ENCODE results near the gene PMEPA1. TPM values are rescaled to one million over a fixed set of nuclear protein-coding genes. Genes with fewer than 3 reads are reported as not detected.

The PMEPA1 gene
- total RNA-seq, 6 donors from 2014 or later, result 2.1 to 60.9 (median 17.6) TPM

GRCh38 chr20:57749131-57749690 is 39.4 kb upstream of the PMEPA1 start:
- Histone ChIP-seq H3K4me3 (peak overlapping the region in 3 of 4 donors; percentile 26 to 41 (median 38)), H3K9me3 (no peaks in the 10 kb centered on the region), H3K27ac (peak overlapping the region; percentile 68 to 87 (median 84)), H3K4me1 (peaks cover 29 to 34% (median 31%) of the 10 kb centered on the region in 4 donors), H3K36me3 (no peaks in the 10 kb centered on the region), H3K27me3 (no peaks in the 10 kb centered on the region)
- ATAC-seq (ENCODE audit: low FRiP score in 2 of 2), result peak; percentile 40 to 68
- 5 to 14% methylated on average over 7 to 13 of the region's 13 CpGs for WGBS, 2 donors
- DNase-seq, result peak; percentile 37 to 79
- TF ChIP-seq EP300 (IDR thresholded peaks at IDR 0.05) (no peak), POLR2AphosphoS5 (IDR thresholded peaks at IDR 0.05) (peak in 1 of 2 donors; percentile 16), CTCF (IDR thresholded peaks at IDR 0.05) (no peak), POLR2A (IDR thresholded peaks at IDR 0.05) (no peak)

- ATAC-seq (ENCODE audit: low FRiP score in 2 of 2), result peak; percentile 85
- TF ChIP-seq POLR2A (IDR thresholded peaks at IDR 0.05), result no peak
- peak in 1 of 2 donors; percentile 49 for TF ChIP-seq POLR2AphosphoS5 (IDR thresholded peaks at IDR 0.05)
- no peak for TF ChIP-seq CTCF (IDR thresholded peaks at IDR 0.05)
- peak in 1 of 4 donors; percentile 23 for TF ChIP-seq EP300 (IDR thresholded peaks at IDR 0.05)
- Histone ChIP-seq H3K4me3 (peak overlapping the region in 3 of 4 donors; percentile 26 to 41 (median 38)), H3K9me3 (no peaks in the 10 kb centered on the region), H3K27me3 (no peaks in the 10 kb centered on the region), H3K36me3 (no peaks in the 10 kb centered on the region), H3K27ac (peak overlapping the region; percentile 68 to 87 (median 84)), H3K4me1 (peaks cover 29 to 34% (median 31%) of the 10 kb centered on the region in 4 donors)
- DNase-seq, result peak; percentile 75 to 93
- WGBS, 2 donors, result 0% methylated on average over 27 of the region's 29 CpGs; no CpG with 5 or more reads in 1 of the 2 donors
Measured at GRCh38 chr20:57748601-57749130, 38.9 kb upstream of the PMEPA1 start.

- no peak for ATAC-seq (ENCODE audit: low FRiP score in 2 of 2)
- WGBS, 2 donors, result 44 to 45% methylated on average over 15 to 18 of the region's 18 CpGs
- H3K4me3 ChIP-seq, result peak overlapping the region in 3 of 4 donors; percentile 26 to 41 (median 38)
Measured at GRCh38 chr20:57747861-57748481, 38.2 kb upstream of the PMEPA1 start.

GRCh38 chr20:57746832-57747404 is 37.1 kb upstream of the PMEPA1 start:
- no peak for DNase-seq
- no peak overlapping the region for H3K27ac ChIP-seq
- TF ChIP-seq EP300 (IDR thresholded peaks at IDR 0.05), result no peak
- TF ChIP-seq CTCF (IDR thresholded peaks at IDR 0.05), result no peak
- no peak for TF ChIP-seq POLR2AphosphoS5 (IDR thresholded peaks at IDR 0.05)
- no peak for TF ChIP-seq POLR2A (IDR thresholded peaks at IDR 0.05)

More at GRCh38 chr20:57747861-57748481, 38.2 kb upstream of the PMEPA1 start:
- Histone ChIP-seq H3K36me3 (no peaks in the 10 kb centered on the region), H3K27ac (peak overlapping the region in 3 of 4 donors; percentile 82 to 87 (median 86)), H3K27me3 (no peaks in the 10 kb centered on the region), H3K4me1 (peaks cover 29 to 34% (median 31%) of the 10 kb centered on the region in 4 donors), H3K9me3 (no peaks in the 10 kb centered on the region)
- TF ChIP-seq EP300 (IDR thresholded peaks at IDR 0.05) (no peak), CTCF (IDR thresholded peaks at IDR 0.05) (no peak), POLR2AphosphoS5 (IDR thresholded peaks at IDR 0.05) (no peak), POLR2A (IDR thresholded peaks at IDR 0.05) (no peak)
- peak in 1 of 2 donors; percentile 61 for DNase-seq

More at GRCh38 chr20:57746832-57747404, 37.1 kb upstream of the PMEPA1 start:
- Histone ChIP-seq H3K4me1 (peaks cover 29 to 34% (median 31%) of the 10 kb centered on the region in 4 donors), H3K36me3 (no peaks in the 10 kb centered on the region), H3K4me3 (no peak overlapping the region), H3K9me3 (no peaks in the 10 kb centered on the region), H3K27me3 (no peaks in the 10 kb centered on the region)
- WGBS, 2 donors, result 61 to 68% methylated on average over 7 of the region's 7 CpGs
- no peak for ATAC-seq (ENCODE audit: low FRiP score in 2 of 2)
